Measurements from ENCODE around the gene STARD10. TPM values are rescaled to one million over a fixed set of nuclear protein-coding genes. Genes with fewer than 3 reads are reported as not detected.
A peak's percentile ranks its signal among the peaks of the same experiment; 100 is the strongest.

The STARD10 gene
- total and polyA plus RNA-seq, 8 donors: 99.5 to 366 (median 164) TPM

- H3K9me3 ChIP-seq: no peaks in the 10 kb centered on the region
- no peak for TF ChIP-seq CTCF (IDR thresholded peaks at IDR 0.05)
- no peaks in the 10 kb centered on the region for H3K27me3 ChIP-seq
- no peak overlapping the region for H3K4me3 ChIP-seq
- ATAC-seq (peak in 3 of 4 donors; percentile 35 to 79 (median 65)), DNase-seq (peak in 2 of 6 donors; percentile 61 to 74), FAIRE-seq (no peak)
- WGBS, 2 donors: 76 to 77% methylated on average over 21 to 26 of the region's 26 CpGs
- H3K4me1 ChIP-seq: no peaks in the 10 kb centered on the region
- peaks cover 0 to 36% (median 0%) of the 10 kb centered on the region in 3 donors for H3K36me3 ChIP-seq
- no peak overlapping the region for H3K27ac ChIP-seq
- intact Hi-C loops (cut with DNase I): no loop called here
Measured at GRCh38 chr11:72712168-72712751, 81.6 kb downstream of the STARD10 start.

- Histone ChIP-seq H3K27ac (no peak overlapping the region), H3K9me3 (no peaks in the 10 kb centered on the region), H3K4me3 (no peak overlapping the region), H3K36me3 (peaks cover 0 to 46% (median 5%) of the 10 kb centered on the region in 3 donors), H3K27me3 (no peaks in the 10 kb centered on the region), H3K4me1 (no peaks in the 10 kb centered on the region)
- FAIRE-seq: no peak
- ATAC-seq: no peak
- no peak for TF ChIP-seq CTCF (IDR thresholded peaks at IDR 0.05)
- 91 to 93% methylated on average over 9 of the region's 9 CpGs for WGBS, 2 donors
- DNase-seq: peak in 1 of 6 donors; percentile 30
- intact Hi-C loops (cut with DNase I): no loop called here
Measured at GRCh38 chr11:72711141-72711540, 82.7 kb downstream of the STARD10 start.

GRCh38 chr11:72710278-72710677, 83.6 kb downstream of the STARD10 start:
- no peak for TF ChIP-seq CTCF (IDR thresholded peaks at IDR 0.05)

GRCh38 chr11:72709478-72710238, 84.2 kb downstream of the STARD10 start:
- no peaks in the 10 kb centered on the region for H3K4me1 ChIP-seq
- intact Hi-C loops (cut with DNase I): no loop called here
- FAIRE-seq (no peak), ATAC-seq (no peak), DNase-seq (peak in 1 of 6 donors; percentile 58)
- TF ChIP-seq CTCF (IDR thresholded peaks at IDR 0.05): no peak
- no peak overlapping the region for H3K27ac ChIP-seq
- H3K27me3 ChIP-seq: no peaks in the 10 kb centered on the region
- no peaks in the 10 kb centered on the region for H3K9me3 ChIP-seq
- H3K4me3 ChIP-seq: no peak overlapping the region
- 97% methylated on average over 20 of the region's 20 CpGs for WGBS, 2 donors
- H3K36me3 ChIP-seq: peaks cover 0 to 60% (median 5%) of the 10 kb centered on the region in 3 donors

More at GRCh38 chr11:72710278-72710677, 83.6 kb downstream of the STARD10 start:
- H3K27me3 ChIP-seq: no peaks in the 10 kb centered on the region
- H3K27ac ChIP-seq: no peak overlapping the region
- no peak overlapping the region for H3K4me3 ChIP-seq
- intact Hi-C loops (cut with DNase I): no loop called here
- peaks cover 0 to 54% (median 5%) of the 10 kb centered on the region in 3 donors for H3K36me3 ChIP-seq
- ATAC-seq (no peak), DNase-seq (peak in 1 of 6 donors; percentile 52), FAIRE-seq (no peak)
- no peaks in the 10 kb centered on the region for H3K4me1 ChIP-seq
- no peaks in the 10 kb centered on the region for H3K9me3 ChIP-seq
- WGBS, 2 donors: 93 to 94% methylated on average over 8 to 11 of the region's 11 CpGs

- TF ChIP-seq CTCF (IDR thresholded peaks at IDR 0.05): no peak
- peaks cover 0 to 70% (median 5%) of the 10 kb centered on the region in 3 donors for H3K36me3 ChIP-seq
- DNase-seq (no peak), ATAC-seq (no peak), FAIRE-seq (no peak)
- intact Hi-C loops (cut with DNase I): no loop called here
- H3K27me3 ChIP-seq: no peaks in the 10 kb centered on the region
- 95 to 97% methylated on average over 9 of the region's 9 CpGs for WGBS, 2 donors
- H3K4me1 ChIP-seq: no peaks in the 10 kb centered on the region
- no peak overlapping the region for H3K4me3 ChIP-seq
- no peak overlapping the region for H3K27ac ChIP-seq
- H3K9me3 ChIP-seq: no peaks in the 10 kb centered on the region
Measured at GRCh38 chr11:72707032-72707431, 86.8 kb downstream of the STARD10 start.

All from pancreas (tissue), 10 donors.